22Rv1 (cell line): ENCODE results near the gene DKK3.

Source experiments
- ZFX ChIP-seq: fragments of 450-650 bp; IDR thresholded peaks from 2 replicates; pipeline ENCODE4 v1.6.1; 2017; ENCODE audit warnings: antibody characterized with exemption, borderline replicate concordance
- TF ChIP-seq, protein P1 (sequence below): fragments of 450-650 bp; IDR thresholded peaks from 2 replicates; pipeline ENCODE4 v1.5.1; 2017; ENCODE audit warnings: mild to moderate bottlenecking

GRCh38 chr11:11937433-11937832, 71.0 kb downstream of the DKK3 start:
- TF ChIP-seq, protein P1, sequence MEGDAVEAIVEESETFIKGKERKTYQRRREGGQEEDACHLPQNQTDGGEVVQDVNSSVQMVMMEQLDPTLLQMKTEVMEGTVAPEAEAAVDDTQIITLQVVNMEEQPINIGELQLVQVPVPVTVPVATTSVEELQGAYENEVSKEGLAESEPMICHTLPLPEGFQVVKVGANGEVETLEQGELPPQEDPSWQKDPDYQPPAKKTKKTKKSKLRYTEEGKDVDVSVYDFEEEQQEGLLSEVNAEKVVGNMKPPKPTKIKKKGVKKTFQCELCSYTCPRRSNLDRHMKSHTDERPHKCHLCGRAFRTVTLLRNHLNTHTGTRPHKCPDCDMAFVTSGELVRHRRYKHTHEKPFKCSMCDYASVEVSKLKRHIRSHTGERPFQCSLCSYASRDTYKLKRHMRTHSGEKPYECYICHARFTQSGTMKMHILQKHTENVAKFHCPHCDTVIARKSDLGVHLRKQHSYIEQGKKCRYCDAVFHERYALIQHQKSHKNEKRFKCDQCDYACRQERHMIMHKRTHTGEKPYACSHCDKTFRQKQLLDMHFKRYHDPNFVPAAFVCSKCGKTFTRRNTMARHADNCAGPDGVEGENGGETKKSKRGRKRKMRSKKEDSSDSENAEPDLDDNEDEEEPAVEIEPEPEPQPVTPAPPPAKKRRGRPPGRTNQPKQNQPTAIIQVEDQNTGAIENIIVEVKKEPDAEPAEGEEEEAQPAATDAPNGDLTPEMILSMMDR, result no peak
- TF ChIP-seq ZFX, result no peak
